H9 (cell line): Measurements from ENCODE around the gene TBX5. TPM values are rescaled to one million over a fixed set of nuclear protein-coding genes. Genes with fewer than 3 reads are reported as not detected.

Source experiments
- DNase-seq: peaks from one replicate; pipeline ENCODE4 v3.0.0-alpha.2; 2017
- H2AFZ ChIP-seq: one replicate; pipeline ENCODE4 v1.6.1; 2013; ENCODE audit warnings: mild to moderate bottlenecking, low read length, control low read depth, moderate library complexity
- H2AK5ac ChIP-seq: 2 replicates; pipeline ENCODE4 v1.6.1; 2013; ENCODE audit warnings: low read length, control low read depth, mixed read lengths; ENCODE audit not compliant: insufficient read length
- H2BK120ac ChIP-seq: one replicate; pipeline ENCODE4 v1.6.1; 2013; ENCODE audit warnings: low read depth, mild to moderate bottlenecking, low read length, control low read depth, inconsistent platforms; ENCODE audit not compliant: poor library complexity, severe bottlenecking
- H2BK12ac ChIP-seq: 2 replicates; pipeline ENCODE4 v1.6.1; 2013; ENCODE audit warnings: low read length, control low read depth, mixed read lengths, low read depth; ENCODE audit not compliant: insufficient read length
- H2BK15ac ChIP-seq: 2 replicates; pipeline ENCODE4 v1.6.1; 2013; ENCODE audit warnings: low read depth, low read length, control low read depth
- H2BK20ac ChIP-seq: one replicate; pipeline ENCODE4 v1.6.1; 2013; ENCODE audit warnings: low read depth, mild to moderate bottlenecking, low read length, control low read depth, inconsistent platforms; ENCODE audit not compliant: poor library complexity, severe bottlenecking
- H2BK5ac ChIP-seq: 2 replicates; pipeline ENCODE4 v1.6.1; 2013; ENCODE audit warnings: low read length, control low read depth, mixed read lengths; ENCODE audit not compliant: insufficient read length
- H3K14ac ChIP-seq: 2 replicates; pipeline ENCODE4 v1.6.1; 2013; ENCODE audit warnings: low read length, control low read depth; ENCODE audit not compliant: insufficient read depth
- H3K18ac ChIP-seq: 2 replicates; pipeline ENCODE4 v1.6.1; 2013; ENCODE audit warnings: low read depth, mild to moderate bottlenecking, mixed read lengths, low read length, control low read depth; ENCODE audit not compliant: insufficient read length
- H3K23ac ChIP-seq: 2 replicates; pipeline ENCODE4 v1.6.1; 2013; ENCODE audit warnings: low read length, control low read depth, mixed read lengths, low read depth; ENCODE audit not compliant: insufficient read length
- H3K23me2 ChIP-seq: 2 replicates; pipeline ENCODE4 v1.6.1; 2013; ENCODE audit warnings: low read depth, mild to moderate bottlenecking, mixed read lengths, low read length, control low read depth; ENCODE audit not compliant: insufficient read length, poor library complexity, severe bottlenecking
- H3K27ac ChIP-seq: 2 replicates; pipeline ENCODE4 v1.5.1; 2013; ENCODE audit warnings: low read length, control low read depth, mixed read lengths, low read depth; ENCODE audit not compliant: insufficient read length
- H3K27me3 ChIP-seq: 2 replicates; pipeline ENCODE4 v1.6.1; 2013; ENCODE audit warnings: low read length, control low read depth, inconsistent platforms; ENCODE audit not compliant: insufficient read depth
- H3K4ac ChIP-seq: 2 replicates; pipeline ENCODE4 v1.6.1; 2013; ENCODE audit warnings: low read depth, mild to moderate bottlenecking, control low read depth, inconsistent platforms, low read length, moderate library complexity
- H3K4me1 ChIP-seq: 2 replicates; pipeline ENCODE4 v1.6.1; 2013; ENCODE audit warnings: low read length, control low read depth, inconsistent platforms; ENCODE audit not compliant: insufficient read depth
- H3K4me2 ChIP-seq: 2 replicates; pipeline ENCODE4 v1.6.1; 2013; ENCODE audit warnings: low read length, control low read depth, mixed read lengths; ENCODE audit not compliant: insufficient read length, insufficient read depth
- H3K56ac ChIP-seq: 2 replicates; pipeline ENCODE4 v1.6.1; 2013; ENCODE audit warnings: low read depth, mild to moderate bottlenecking, mixed read lengths, low read length, control low read depth; ENCODE audit not compliant: insufficient read length
- H3K79me1 ChIP-seq: 2 replicates; pipeline ENCODE4 v1.6.1; 2013; ENCODE audit warnings: low read depth, mild to moderate bottlenecking, moderate library complexity, low read length, control low read depth, inconsistent platforms; ENCODE audit not compliant: insufficient read depth, poor library complexity, severe bottlenecking
- H3K79me2 ChIP-seq: 2 replicates; pipeline ENCODE4 v1.6.1; 2013; ENCODE audit warnings: low read length, control low read depth, inconsistent platforms; ENCODE audit not compliant: insufficient read depth
- H3K9ac ChIP-seq: 2 replicates; pipeline ENCODE4 v1.6.1; 2013; ENCODE audit warnings: low read length, control low read depth, mixed read lengths; ENCODE audit not compliant: insufficient read length; ENCODE audit errors: extremely low read depth
- H3K9me3 ChIP-seq: one replicate; pipeline ENCODE4 v1.6.1; 2013; ENCODE audit warnings: low read depth, low read length, inconsistent platforms; ENCODE audit not compliant: control insufficient read depth
- H3T11ph ChIP-seq: one replicate; pipeline ENCODE4 v1.6.1; 2013; ENCODE audit warnings: mild to moderate bottlenecking, low read length, control low read depth, inconsistent platforms
- H4K20me1 ChIP-seq: one replicate; pipeline ENCODE4 v1.6.1; 2013; ENCODE audit not compliant: control insufficient read depth, insufficient read length, insufficient read depth
- H4K5ac ChIP-seq: 2 replicates; pipeline ENCODE4 v1.6.1; 2013; ENCODE audit warnings: low read depth, mild to moderate bottlenecking, mixed read lengths, low read length, control low read depth; ENCODE audit not compliant: insufficient read length
- H4K8ac ChIP-seq: replicated peaks from 2 replicates; pipeline ENCODE4 v1.6.1; 2013; ENCODE audit warnings: low read length, control low read depth, mixed read lengths, low read depth; ENCODE audit not compliant: insufficient read length
- H4K91ac ChIP-seq: 2 replicates; pipeline ENCODE4 v1.6.1; 2013; ENCODE audit warnings: low read depth, mild to moderate bottlenecking, moderate library complexity, mixed read lengths, low read length, control low read depth; ENCODE audit not compliant: insufficient read length
- H3K27ac Mint-ChIP-seq, 3 experiments: 2 replicates in 2 of 3; 3 replicates in 1 of 3; pipeline ENCODE4 v1.8.0; 2020 to 2021; ENCODE audit warnings: mixed read lengths in 3 of 3, mild to moderate bottlenecking in 1 of 3, moderate library complexity in 1 of 3
- H3K27me3 Mint-ChIP-seq: 2 replicates; pipeline ENCODE4 v1.8.0; 2021; ENCODE audit warnings: low read depth, mild to moderate bottlenecking, moderate library complexity, mixed read lengths
- H3K36me3 Mint-ChIP-seq, 3 experiments: 2 replicates in 2 of 3; 3 replicates in 1 of 3; pipeline ENCODE4 v1.8.0; 2020 to 2021; ENCODE audit warnings: low read depth in 3 of 3, mixed read lengths in 3 of 3; ENCODE audit not compliant: insufficient read depth in 1 of 3
- H3K4me1 Mint-ChIP-seq, 2 experiments: 2 replicates each; pipeline ENCODE4 v1.8.0; 2020; ENCODE audit warnings: mixed read lengths in 2 of 2
- H3K4me3 Mint-ChIP-seq, 2 experiments: 2 replicates in 1 of 2; 3 replicates in 1 of 2; pipeline ENCODE4 v1.8.0; 2020 to 2021; ENCODE audit warnings: mild to moderate bottlenecking in 2 of 2, mixed read lengths in 2 of 2, moderate library complexity in 1 of 2
- H3K9me3 Mint-ChIP-seq, 2 experiments: 2 replicates in 1 of 2; 3 replicates in 1 of 2; pipeline ENCODE4 v1.8.0; 2020; ENCODE audit warnings: mild to moderate bottlenecking in 2 of 2, mixed read lengths in 2 of 2, moderate library complexity in 1 of 2
- CTCF ChIP-seq: fragments of 200-600 bp; sonication (generic); conservative IDR thresholded peaks from 3 replicates; pipeline ENCODE4 v1.8.0; 2021; ENCODE audit warnings: antibody characterized with exemption, mild to moderate bottlenecking
- WGBS: extraction: QIAGEN DNeasy Blood & Tissue Kit; methylation state at CpG from one replicate; pipeline ENCODE4 v1.1.7; 2013; ENCODE audit warnings: missing lambda C conversion rate, low lambda C conversion rate, mixed read lengths; ENCODE audit not compliant: insufficient read length; ENCODE audit errors: extremely low coverage; 5-methylcytosine and 5-hydroxymethylcytosine counted together
- total RNA-seq: library from RNA; stranded (reverse); gene quantifications from 2 replicates; pipeline ENCODE4 v1.2.1, GENCODE V29; 2021

The TBX5 gene
- total RNA-seq, 1 experiment from 2014 or later = not detected

GRCh38 chr12:114368685-114369452 lies 37.1 kb downstream of the TBX5 start:
- H3K4me1 Mint-ChIP-seq = peaks cover 8 to 9% of the 10 kb centered on the region in 2 experiments
- no CpG with 5 or more reads among the region's 8 CpGs for WGBS
- H2BK12ac ChIP-seq = no peak overlapping the region
- no peaks in the 10 kb centered on the region for H3K79me1 ChIP-seq
- peaks cover 10% of the 10 kb centered on the region; the same call in 1 of the 2 replicates for H3K27me3 Mint-ChIP-seq
- H4K8ac ChIP-seq = no peak overlapping the region
- H4K20me1 ChIP-seq = no peaks in the 10 kb centered on the region
- H3K79me2 ChIP-seq = no peaks in the 10 kb centered on the region
- H2BK120ac ChIP-seq = no peak overlapping the region
- H3K14ac ChIP-seq = no peak overlapping the region
- H2AFZ ChIP-seq = no peak overlapping the region
- H3K9me3 ChIP-seq = no peaks in the 10 kb centered on the region
- no peak overlapping the region for H3K18ac ChIP-seq
- no peak overlapping the region for H3K27ac Mint-ChIP-seq
- peaks cover 8 to 9% of the 10 kb centered on the region in 2 experiments; a peak in 4 of 5 replicates for H3K9me3 Mint-ChIP-seq
- no peak overlapping the region for H4K91ac ChIP-seq
- H3K23me2 ChIP-seq = no peaks in the 10 kb centered on the region
- H2BK15ac ChIP-seq = no peak overlapping the region
- H3K56ac ChIP-seq = no peak overlapping the region
- no peak for DNase-seq
- H4K5ac ChIP-seq = no peak overlapping the region
- no peak overlapping the region for H3K4me3 Mint-ChIP-seq
- no peak overlapping the region for H3K27ac ChIP-seq
- no peak overlapping the region for H2AK5ac ChIP-seq
- no peak overlapping the region for H2BK5ac ChIP-seq
- no peak overlapping the region for H3K4me2 ChIP-seq
- peaks cover 5% of the 10 kb centered on the region; the same call in 1 of the 2 replicates for H3K4me1 ChIP-seq
- no peaks in the 10 kb centered on the region for H3K27me3 ChIP-seq
- H3K23ac ChIP-seq = no peak overlapping the region
- no peak overlapping the region for H3T11ph ChIP-seq
- TF ChIP-seq CTCF = no peak
- no peak overlapping the region for H3K9ac ChIP-seq
- no peak overlapping the region for H2BK20ac ChIP-seq
- no peak overlapping the region for H3K4ac ChIP-seq
- H3K36me3 Mint-ChIP-seq = peaks cover 0 to 8% (median 6%) of the 10 kb centered on the region in 3 experiments; a peak in 5 of 7 replicates
